HAP-1 (cell line): Measurements from ENCODE around the gene SLC9A1.

Source experiments
- DNase-seq, 2 experiments: peaks; one replicate each; pipeline ENCODE4 v3.0.0-alpha.2; 2016 to 2020; ENCODE audit warnings: low spot score in 2 of 2
- H3K27me3 ChIP-seq: fragments of 250-450 bp; sonication (Bioruptor Pico); 2 replicates; pipeline ENCODE4 v1.5.1; 2020; ENCODE audit warnings: low read depth, mild to moderate bottlenecking, moderate library complexity
- H3K36me3 ChIP-seq: fragments of 250-450 bp; sonication (Bioruptor Pico); replicated peaks from 2 replicates; pipeline ENCODE4 v1.5.1; 2020; ENCODE audit warnings: mild to moderate bottlenecking
- H3K4me1 ChIP-seq: fragments of 250-450 bp; sonication (Bioruptor Pico); 2 replicates; pipeline ENCODE4 v1.5.1; 2020; ENCODE audit warnings: mild to moderate bottlenecking
- H3K4me3 ChIP-seq: fragments of 250-450 bp; sonication (Bioruptor Pico); 2 replicates; pipeline ENCODE4 v1.5.1; 2020; ENCODE audit warnings: mild to moderate bottlenecking, moderate library complexity
- H3K9me3 ChIP-seq: fragments of 250-450 bp; sonication (Bioruptor Pico); 2 replicates; pipeline ENCODE4 v1.5.1; 2020; ENCODE audit warnings: mild to moderate bottlenecking, moderate library complexity
- in situ Hi-C: fragments of 300-500 bp; cut with MboI; formaldehyde crosslinking; loops from 3 replicates; pipeline ENCODE4 v1.14.3; 2020; ENCODE audit warnings: low sequenced_read_pairs, inconsistent platforms, mixed read lengths

The SLC9A1 gene

GRCh38 chr1:27086026-27086425, 68.9 kb downstream of the SLC9A1 start:
- in situ Hi-C loops, result no loop called here
- Histone ChIP-seq H3K4me1 (no peaks in the 10 kb centered on the region), H3K36me3 (no peaks in the 10 kb centered on the region), H3K27me3 (no peaks in the 10 kb centered on the region), H3K4me3 (no peak overlapping the region), H3K9me3 (no peaks in the 10 kb centered on the region)
- DNase-seq, result no peak

- no peaks in the 10 kb centered on the region for H3K27me3 ChIP-seq
- H3K36me3 ChIP-seq, result no peaks in the 10 kb centered on the region
- DNase-seq, result no peak
- in situ Hi-C loops, result no loop called here
- H3K4me3 ChIP-seq, result no peak overlapping the region
- no peaks in the 10 kb centered on the region for H3K9me3 ChIP-seq
- no peaks in the 10 kb centered on the region for H3K4me1 ChIP-seq
These were observed 70.8 kb downstream of the SLC9A1 start for GRCh38 chr1:27084107-27084506.

- Histone ChIP-seq H3K9me3 (no peaks in the 10 kb centered on the region), H3K4me3 (no peak overlapping the region), H3K36me3 (no peaks in the 10 kb centered on the region), H3K4me1 (no peaks in the 10 kb centered on the region), H3K27me3 (peaks cover 3% of the 10 kb centered on the region; the same call in 1 of the 2 replicates)
- DNase-seq, result no peak
- in situ Hi-C loops, result no loop called here
These were observed 77.0 kb downstream of the SLC9A1 start for GRCh38 chr1:27077968-27078367.

GRCh38 chr1:27076803-27077202, 78.1 kb downstream of the SLC9A1 start:
- in situ Hi-C loops, result no loop called here
- DNase-seq, result no peak
- Histone ChIP-seq H3K4me3 (no peak overlapping the region), H3K27me3 (peaks cover 3% of the 10 kb centered on the region; the same call in 1 of the 2 replicates), H3K4me1 (no peaks in the 10 kb centered on the region), H3K9me3 (no peaks in the 10 kb centered on the region), H3K36me3 (no peaks in the 10 kb centered on the region)

- Histone ChIP-seq H3K4me3 (no peak overlapping the region), H3K27me3 (peaks cover 3% of the 10 kb centered on the region; the same call in 1 of the 2 replicates), H3K36me3 (no peaks in the 10 kb centered on the region), H3K4me1 (no peaks in the 10 kb centered on the region), H3K9me3 (no peaks in the 10 kb centered on the region)
- in situ Hi-C loops, result no loop called here
- no peak for DNase-seq
These were observed 80.6 kb downstream of the SLC9A1 start for GRCh38 chr1:27074175-27074780.

GRCh38 chr1:27071049-27071416, 83.9 kb downstream of the SLC9A1 start:
- DNase-seq, result no peak
- no peaks in the 10 kb centered on the region for H3K4me1 ChIP-seq
- no peaks in the 10 kb centered on the region for H3K9me3 ChIP-seq
- no peak overlapping the region for H3K4me3 ChIP-seq
- no peaks in the 10 kb centered on the region for H3K27me3 ChIP-seq
- in situ Hi-C loops, result no loop called here
- no peaks in the 10 kb centered on the region for H3K36me3 ChIP-seq

GRCh38 chr1:27070390-27071048, 84.4 kb downstream of the SLC9A1 start:
- H3K36me3 ChIP-seq, result no peaks in the 10 kb centered on the region
- no peak overlapping the region for H3K4me3 ChIP-seq
- in situ Hi-C loops, result no loop called here
- H3K27me3 ChIP-seq, result no peaks in the 10 kb centered on the region
- H3K9me3 ChIP-seq, result no peaks in the 10 kb centered on the region
- no peak for DNase-seq
- H3K4me1 ChIP-seq, result no peaks in the 10 kb centered on the region

GRCh38 chr1:27068922-27069321, 86.0 kb downstream of the SLC9A1 start:
- Histone ChIP-seq H3K4me3 (no peak overlapping the region), H3K4me1 (no peaks in the 10 kb centered on the region)
- in situ Hi-C loops, result no loop called here

GRCh38 chr1:27065999-27066630, 88.8 kb downstream of the SLC9A1 start:
- in situ Hi-C loops, result no loop called here
- H3K27me3 ChIP-seq, result no peaks in the 10 kb centered on the region
- no peak overlapping the region for H3K4me3 ChIP-seq
- no peaks in the 10 kb centered on the region for H3K9me3 ChIP-seq
- DNase-seq, result no peak
- no peaks in the 10 kb centered on the region for H3K4me1 ChIP-seq
- no peaks in the 10 kb centered on the region for H3K36me3 ChIP-seq

More at GRCh38 chr1:27068922-27069321, 86.0 kb downstream of the SLC9A1 start:
- Histone ChIP-seq H3K9me3 (no peaks in the 10 kb centered on the region), H3K36me3 (no peaks in the 10 kb centered on the region), H3K27me3 (no peaks in the 10 kb centered on the region)
- DNase-seq, result no peak

GRCh38 chr1:27060891-27061290, 94.0 kb downstream of the SLC9A1 start:
- Histone ChIP-seq H3K27me3 (no peaks in the 10 kb centered on the region), H3K4me3 (no peak overlapping the region), H3K36me3 (no peaks in the 10 kb centered on the region), H3K4me1 (no peaks in the 10 kb centered on the region), H3K9me3 (no peaks in the 10 kb centered on the region)
- in situ Hi-C loops, result no loop called here
- no peak for DNase-seq

- Histone ChIP-seq H3K27me3 (no peaks in the 10 kb centered on the region), H3K36me3 (no peaks in the 10 kb centered on the region), H3K4me1 (no peaks in the 10 kb centered on the region), H3K9me3 (no peaks in the 10 kb centered on the region), H3K4me3 (no peak overlapping the region)
- in situ Hi-C loops, result no loop called here
- DNase-seq, result no peak
These were observed 95.8 kb downstream of the SLC9A1 start for GRCh38 chr1:27058966-27059669.

- no peak for DNase-seq
- in situ Hi-C loops, result no loop called here
These were observed 96.9 kb downstream of the SLC9A1 start for GRCh38 chr1:27057801-27058625.

GRCh38 chr1:27057389-27057788, 97.5 kb downstream of the SLC9A1 start:
- Histone ChIP-seq H3K4me1 (no peaks in the 10 kb centered on the region), H3K4me3 (no peak overlapping the region), H3K9me3 (no peaks in the 10 kb centered on the region), H3K36me3 (no peaks in the 10 kb centered on the region), H3K27me3 (no peaks in the 10 kb centered on the region)
- DNase-seq, result no peak
- in situ Hi-C loops, result no loop called here

More at GRCh38 chr1:27057801-27058625, 96.9 kb downstream of the SLC9A1 start:
- Histone ChIP-seq H3K4me1 (no peaks in the 10 kb centered on the region), H3K27me3 (no peaks in the 10 kb centered on the region), H3K9me3 (no peaks in the 10 kb centered on the region), H3K4me3 (no peak overlapping the region), H3K36me3 (no peaks in the 10 kb centered on the region)
